Lung (tissue), 12 donors: ENCODE data around the gene HNRNPD. TPM values are rescaled to one million over a fixed set of nuclear protein-coding genes. Genes with fewer than 3 reads are reported as not detected.

Experiments used
- ATAC-seq: fragments of 200-7000 bp; cut with Tn5 transposase; one replicate; pipeline ENCODE4 v1.9.1; 2020; ENCODE audit warnings: moderate number of reproducible peaks; ENCODE audit not compliant: insufficient read depth, low FRiP score
- DNase-seq, 3 donors: peaks; one replicate each; pipeline ENCODE4 v3.0.0-alpha.2; 2013 to 2017
- H3K27ac ChIP-seq, 2 donors: one replicate each; pipeline ENCODE4 v1.5.1; 2013; ENCODE audit warnings: mild to moderate bottlenecking in 2 of 2, moderate library complexity in 2 of 2, control low read depth in 1 of 2, inconsistent platforms in 1 of 2, low read depth in 1 of 2, low read length in 1 of 2
- H3K27me3 ChIP-seq, 3 donors: one replicate each; pipeline ENCODE4 v1.5.1; 2013; ENCODE audit warnings: low read length in 2 of 3; ENCODE audit not compliant: control insufficient read depth in 3 of 3, insufficient read depth in 3 of 3
- H3K36me3 ChIP-seq, 4 donors: one replicate each; pipeline ENCODE4 v1.5.1; 2013; ENCODE audit warnings: low read length in 4 of 4, mild to moderate bottlenecking in 1 of 4, moderate library complexity in 1 of 4; ENCODE audit not compliant: control insufficient read depth in 4 of 4, insufficient read depth in 4 of 4
- H3K4me1 ChIP-seq, 5 donors: one replicate each; pipeline ENCODE4 v1.5.1; 2013; ENCODE audit warnings: low read length in 5 of 5, mild to moderate bottlenecking in 2 of 5, moderate library complexity in 1 of 5; ENCODE audit not compliant: control insufficient read depth in 5 of 5, insufficient read depth in 5 of 5
- H3K4me3 ChIP-seq: one replicate; pipeline ENCODE4 v1.5.1; 2013; ENCODE audit warnings: mild to moderate bottlenecking, control low read depth, moderate library complexity
- H3K9ac ChIP-seq, 2 donors: one replicate each; pipeline ENCODE4 v1.5.1; 2013; ENCODE audit warnings: low read length in 2 of 2, control low read depth in 1 of 2; ENCODE audit not compliant: insufficient read depth in 1 of 2
- H3K9me3 ChIP-seq, 4 donors: one replicate each; pipeline ENCODE4 v1.5.1; 2013; ENCODE audit warnings: low read length in 3 of 4, mild to moderate bottlenecking in 1 of 4, moderate library complexity in 1 of 4; ENCODE audit not compliant: control insufficient read depth in 4 of 4, insufficient read depth in 3 of 4
- WGBS, 2 donors: extraction: QIAGEN DNeasy Blood & Tissue Kit; methylation state at CpG; one replicate each; pipeline ENCODE4 v1.1.7; 2013; 5-methylcytosine and 5-hydroxymethylcytosine counted together
- polyA plus RNA-seq, 2 donors: library from polyadenylated mRNA; stranded (reverse); fragments of 200-250 nt; gene quantifications; one replicate each; pipeline ENCODE4 v1.2.1, GENCODE V29; 2013
- total RNA-seq, 2 donors: library from RNA; depleted of rRNA in 1 of 2; stranded (reverse); fragments of >200 nt in 1 of 2; gene quantifications; one replicate each; pipeline ENCODE4 v1.2.1, GENCODE V29; 2014 to 2021
- TF ChIP-seq, protein P1 (sequence below): IDR thresholded peaks from 2 replicates; pipeline ENCODE4 v1.5.1; 2012; ENCODE audit warnings: mild to moderate bottlenecking; ENCODE audit errors: control extremely low read depth, extremely low read depth
- donor health status: control.
- donor health status: control.
- donor health status: Bipolar disorder and iron deficiency.
- donor health status: healthy.
- donor health status: DM: yes; HTN: yes; CAD: no.

Gene HNRNPD
- total and polyA plus RNA-seq, 4 donors: 118 to 181 (median 143) TPM

DNA sequence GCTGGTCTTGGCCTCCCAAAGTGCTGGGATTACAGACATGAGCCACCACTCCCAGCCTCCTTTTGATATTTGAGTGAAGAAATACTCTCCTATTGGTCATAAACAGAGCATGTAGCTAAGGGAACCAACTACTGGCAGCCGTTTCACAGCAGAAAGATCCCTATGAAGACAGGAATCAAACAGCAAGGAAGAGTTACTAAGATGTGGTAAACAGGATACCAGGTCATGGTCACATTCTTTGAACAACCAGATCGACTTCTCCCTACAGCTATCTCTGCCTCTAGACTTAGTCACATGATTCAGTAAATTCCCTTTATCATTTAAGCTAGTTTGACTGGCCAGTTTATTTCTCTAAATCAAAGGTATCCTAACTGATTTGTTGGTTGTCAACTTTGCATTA, 9.0 kb upstream of the HNRNPD start:
- Histone ChIP-seq H3K4me3 (no peak overlapping the region), H3K4me1 (peaks cover 0 to 3% (median 0%) of the 10 kb centered on the region in 5 donors), H3K9me3 (peaks cover 0 to 6% (median 0%) of the 10 kb centered on the region in 4 donors), H3K9ac (no peak overlapping the region), H3K27me3 (no peaks in the 10 kb centered on the region), H3K36me3 (peaks cover 0 to 8% (median 1%) of the 10 kb centered on the region in 4 donors), H3K27ac (no peak overlapping the region)
- DNase-seq (no peak), ATAC-seq (no peak)
- TF ChIP-seq, protein P1, sequence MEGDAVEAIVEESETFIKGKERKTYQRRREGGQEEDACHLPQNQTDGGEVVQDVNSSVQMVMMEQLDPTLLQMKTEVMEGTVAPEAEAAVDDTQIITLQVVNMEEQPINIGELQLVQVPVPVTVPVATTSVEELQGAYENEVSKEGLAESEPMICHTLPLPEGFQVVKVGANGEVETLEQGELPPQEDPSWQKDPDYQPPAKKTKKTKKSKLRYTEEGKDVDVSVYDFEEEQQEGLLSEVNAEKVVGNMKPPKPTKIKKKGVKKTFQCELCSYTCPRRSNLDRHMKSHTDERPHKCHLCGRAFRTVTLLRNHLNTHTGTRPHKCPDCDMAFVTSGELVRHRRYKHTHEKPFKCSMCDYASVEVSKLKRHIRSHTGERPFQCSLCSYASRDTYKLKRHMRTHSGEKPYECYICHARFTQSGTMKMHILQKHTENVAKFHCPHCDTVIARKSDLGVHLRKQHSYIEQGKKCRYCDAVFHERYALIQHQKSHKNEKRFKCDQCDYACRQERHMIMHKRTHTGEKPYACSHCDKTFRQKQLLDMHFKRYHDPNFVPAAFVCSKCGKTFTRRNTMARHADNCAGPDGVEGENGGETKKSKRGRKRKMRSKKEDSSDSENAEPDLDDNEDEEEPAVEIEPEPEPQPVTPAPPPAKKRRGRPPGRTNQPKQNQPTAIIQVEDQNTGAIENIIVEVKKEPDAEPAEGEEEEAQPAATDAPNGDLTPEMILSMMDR: no peak
- WGBS, 2 donors: 59 to 62% methylated on average over 2 of the region's 2 CpGs

DNA sequence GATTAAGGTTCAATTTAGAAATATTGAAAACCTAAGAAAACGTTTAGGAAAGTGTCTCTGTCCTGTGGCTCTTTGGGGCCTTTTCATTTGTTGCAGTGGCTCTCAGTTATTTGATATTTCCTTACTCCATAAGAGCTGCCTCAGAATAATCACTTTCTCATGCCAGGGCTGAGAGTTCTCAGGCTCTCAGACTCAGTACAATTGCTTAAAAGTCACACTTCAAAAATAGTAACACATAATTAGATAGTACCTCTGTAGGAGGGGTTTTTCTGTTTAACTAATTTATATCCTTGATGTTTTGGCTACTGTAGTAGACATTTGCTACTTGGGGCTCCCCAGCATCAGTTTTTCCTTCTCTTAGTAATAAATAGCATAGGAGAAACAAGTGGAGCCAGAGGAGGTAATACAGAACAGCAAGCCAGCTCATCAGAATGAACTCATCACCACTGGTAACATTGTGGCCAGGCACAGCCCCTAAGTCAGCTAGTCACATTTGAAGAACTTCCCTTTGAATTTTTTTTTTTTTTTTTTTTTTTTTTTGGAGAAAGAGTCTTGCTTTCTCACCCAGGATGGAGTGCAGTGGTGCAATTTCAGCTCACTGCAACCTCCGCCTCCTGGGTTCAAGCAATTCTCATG, 8.0 kb upstream of the HNRNPD start:
- H3K9ac ChIP-seq: no peak overlapping the region
- H3K27ac ChIP-seq: no peak overlapping the region
- H3K36me3 ChIP-seq: peaks cover 0 to 8% (median 2%) of the 10 kb centered on the region in 4 donors
- WGBS, 2 donors: 79 to 86% methylated on average over 2 of the region's 2 CpGs
- peaks cover 0 to 6% (median 0%) of the 10 kb centered on the region in 4 donors for H3K9me3 ChIP-seq
- no peak overlapping the region for H3K4me3 ChIP-seq
- H3K4me1 ChIP-seq: peaks cover 0 to 3% (median 0%) of the 10 kb centered on the region in 5 donors
- no peak for DNase-seq
- no peaks in the 10 kb centered on the region for H3K27me3 ChIP-seq
- TF ChIP-seq, protein P1: no peak
- no peak for ATAC-seq

- no peak for ATAC-seq
- no peak overlapping the region for H3K4me3 ChIP-seq
- TF ChIP-seq, protein P1: no peak
- no peak overlapping the region for H3K27ac ChIP-seq
- H3K36me3 ChIP-seq: peaks cover 0 to 8% (median 2%) of the 10 kb centered on the region in 4 donors
- H3K4me1 ChIP-seq: peaks cover 0 to 3% (median 0%) of the 10 kb centered on the region in 5 donors
- no peak overlapping the region for H3K9ac ChIP-seq
- no peak for DNase-seq
- H3K9me3 ChIP-seq: peaks cover 0 to 6% (median 0%) of the 10 kb centered on the region in 4 donors
- no peaks in the 10 kb centered on the region for H3K27me3 ChIP-seq
- 87 to 96% methylated on average over 3 of the region's 3 CpGs for WGBS, 2 donors
Measured at GRCh38 chr4:82381235-82381634, 7.4 kb upstream of the HNRNPD start.
